GM21717 (cell line): ENCODE measurements around the gene LRRC1.

Experiments
- ATAC-seq: cut with Tn5 transposase; IDR thresholded peaks from one replicate; pipeline ENCODE4 v1.9.1; 2021; ENCODE audit warnings: mild to moderate bottlenecking, moderate library complexity; ENCODE audit not compliant: unreplicated experiment

The LRRC1 gene

DNA sequence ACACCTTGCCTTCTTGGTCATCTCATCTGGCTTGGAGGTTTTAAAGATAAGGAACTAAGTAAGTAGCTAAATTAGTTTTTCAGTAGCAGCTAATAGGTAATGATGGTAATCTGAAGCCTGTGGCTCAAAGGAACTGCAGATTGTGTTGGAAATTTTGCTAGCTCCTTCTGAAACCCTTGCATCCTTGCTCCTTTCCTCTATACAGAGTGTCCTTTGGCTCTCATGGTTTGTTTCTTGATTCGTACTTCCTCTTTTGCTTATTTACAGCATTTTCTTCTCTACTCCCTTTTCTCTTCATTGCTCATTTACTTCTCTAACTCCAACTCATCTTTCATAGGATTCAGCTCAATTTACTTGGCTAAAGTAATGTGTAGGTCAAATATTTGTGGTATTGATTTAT, 19.0 kb downstream of the LRRC1 start:
- ATAC-seq, result no peak

DNA sequence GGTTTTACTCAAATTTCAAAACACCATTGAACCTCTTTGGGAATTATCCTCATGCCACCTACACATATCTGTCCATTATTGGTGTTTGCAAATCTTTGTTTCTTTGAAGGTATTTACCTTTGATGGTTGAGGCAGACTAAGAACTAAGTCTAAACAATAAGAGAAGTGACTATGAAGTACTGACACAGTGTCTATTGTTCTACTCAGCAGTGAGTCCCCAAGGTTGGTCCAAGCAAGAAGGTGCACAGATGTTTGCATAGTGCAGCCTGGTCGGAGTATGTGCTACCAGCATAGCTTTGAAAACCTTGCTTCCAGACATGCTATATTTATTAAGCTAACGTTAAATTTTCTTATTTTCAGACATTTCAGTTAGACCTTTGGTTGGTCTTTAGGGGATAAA, 19.5 kb downstream of the LRRC1 start:
- no peak for ATAC-seq

DNA sequence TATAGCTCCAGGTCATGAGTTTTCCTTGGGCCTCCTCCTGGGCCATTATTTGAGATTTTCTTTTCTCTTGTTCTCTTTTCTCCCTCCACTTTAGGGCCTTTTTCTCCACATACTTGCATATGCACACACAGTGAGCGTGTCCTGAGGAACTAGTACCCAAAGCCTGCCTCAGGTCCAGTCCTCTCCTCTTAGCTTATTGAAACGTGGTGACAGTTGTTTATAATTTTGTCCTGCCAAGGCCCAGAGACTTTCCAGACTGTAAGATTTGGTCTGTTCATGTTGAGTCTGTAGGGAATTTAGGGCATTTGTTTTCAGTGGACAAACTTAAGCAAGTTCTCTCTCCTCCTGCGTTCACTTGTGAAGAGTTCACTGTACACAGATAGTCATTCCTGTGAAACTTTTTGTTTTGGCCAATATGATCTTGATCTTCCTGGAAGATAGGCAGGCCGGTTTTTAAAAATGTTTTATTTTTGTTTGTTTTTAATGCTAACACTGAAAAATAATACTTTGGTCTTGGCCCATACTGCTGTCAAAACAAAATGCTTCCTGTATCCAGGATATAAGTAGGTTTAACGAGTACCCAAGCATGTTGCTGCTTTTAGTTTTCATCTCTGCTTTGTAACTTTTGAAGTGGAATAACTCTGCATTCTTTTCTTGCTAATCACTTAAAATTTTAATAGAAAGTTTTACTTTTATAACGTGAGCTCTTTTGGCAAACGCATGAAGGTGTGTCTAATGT, 20.7 kb downstream of the LRRC1 start:
- no peak for ATAC-seq

DNA sequence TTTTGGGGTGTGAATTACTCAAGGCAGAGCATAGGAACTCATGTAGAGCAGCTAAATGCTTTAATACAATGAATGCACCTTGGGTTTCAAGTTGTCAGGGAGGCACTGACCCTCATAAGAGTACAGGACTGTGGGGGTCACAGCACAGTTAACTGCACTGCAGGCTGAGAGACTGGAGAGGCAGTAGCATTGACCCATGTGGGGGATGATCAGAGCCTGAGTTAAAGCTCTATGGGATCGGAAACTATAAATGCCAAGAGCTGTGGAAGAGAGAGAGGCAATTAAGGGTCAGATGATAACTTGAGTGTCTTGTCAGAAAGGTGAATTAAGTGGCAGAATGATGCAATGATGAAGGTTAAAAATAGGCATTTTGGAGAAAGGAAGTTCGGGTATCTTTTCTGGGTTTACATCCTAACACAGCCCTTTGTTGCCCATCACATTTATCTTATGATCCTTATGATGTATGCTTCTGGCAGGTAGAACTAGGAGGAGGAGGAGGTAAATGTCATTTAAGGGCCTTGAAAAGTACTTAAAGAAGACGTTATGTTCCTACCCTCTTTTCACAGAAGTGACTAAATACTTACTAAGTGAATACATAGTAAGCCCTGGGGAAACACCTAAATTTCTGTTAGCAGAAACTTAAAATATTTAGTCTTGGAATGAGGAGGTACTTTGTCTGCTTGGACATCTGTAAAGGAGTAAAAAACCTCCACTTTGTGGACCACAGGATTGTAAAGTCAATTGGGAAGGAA, 24.2 kb downstream of the LRRC1 start:
- no peak for ATAC-seq

DNA sequence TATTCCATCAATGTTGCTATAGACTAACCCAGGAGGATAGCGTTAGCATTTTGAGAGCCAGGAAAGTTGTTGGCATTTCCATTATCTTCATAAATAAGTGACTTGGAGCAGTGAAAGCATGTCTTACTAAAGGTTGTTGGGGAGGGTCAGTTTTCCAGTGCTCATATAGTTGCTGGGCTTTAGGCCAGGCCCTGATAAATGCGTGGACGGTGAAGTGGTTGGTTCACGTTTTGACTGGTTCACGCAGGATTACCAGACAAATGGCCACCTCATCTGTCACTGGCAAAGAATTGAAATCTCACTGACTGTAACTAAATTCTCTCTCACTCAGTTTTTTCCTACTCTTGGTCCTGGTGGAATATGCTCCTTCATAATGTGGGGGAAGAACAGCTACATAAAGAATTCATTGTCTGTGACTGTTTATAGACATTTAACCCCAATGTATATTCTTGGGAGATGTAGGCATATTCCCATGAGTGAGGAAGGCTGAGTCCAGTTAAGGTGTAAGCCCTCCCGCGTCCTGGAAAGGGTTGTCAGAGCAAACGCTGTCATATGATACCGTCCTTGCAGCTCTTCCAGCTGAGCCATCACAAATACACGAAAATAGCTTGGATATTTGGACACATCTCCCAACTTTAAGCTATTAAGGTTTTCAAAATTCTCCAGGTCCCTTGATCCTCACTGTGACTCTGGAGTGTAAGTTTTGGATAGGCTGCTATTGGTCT, 27.8 kb downstream of the LRRC1 start:
- ATAC-seq, result no peak

DNA sequence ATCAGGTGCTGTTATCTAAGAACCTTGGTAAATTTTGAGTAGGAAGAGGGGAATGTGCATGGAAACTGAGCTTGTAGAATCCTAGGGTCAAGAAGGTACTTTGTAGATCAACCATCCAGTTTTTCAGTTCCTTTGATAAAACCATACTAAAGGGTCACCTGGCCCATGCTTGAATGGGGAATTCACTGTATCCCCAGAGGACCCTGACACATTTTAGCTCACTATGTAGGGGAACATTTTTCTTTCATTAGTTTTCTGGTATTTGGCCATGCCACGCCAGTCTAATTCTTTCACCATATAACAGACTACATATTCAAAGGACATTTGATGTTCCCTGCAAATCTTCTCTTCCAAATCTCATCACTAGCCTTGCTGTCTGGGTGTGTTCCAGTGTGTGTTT, 29.9 kb downstream of the LRRC1 start:
- no peak for ATAC-seq

DNA sequence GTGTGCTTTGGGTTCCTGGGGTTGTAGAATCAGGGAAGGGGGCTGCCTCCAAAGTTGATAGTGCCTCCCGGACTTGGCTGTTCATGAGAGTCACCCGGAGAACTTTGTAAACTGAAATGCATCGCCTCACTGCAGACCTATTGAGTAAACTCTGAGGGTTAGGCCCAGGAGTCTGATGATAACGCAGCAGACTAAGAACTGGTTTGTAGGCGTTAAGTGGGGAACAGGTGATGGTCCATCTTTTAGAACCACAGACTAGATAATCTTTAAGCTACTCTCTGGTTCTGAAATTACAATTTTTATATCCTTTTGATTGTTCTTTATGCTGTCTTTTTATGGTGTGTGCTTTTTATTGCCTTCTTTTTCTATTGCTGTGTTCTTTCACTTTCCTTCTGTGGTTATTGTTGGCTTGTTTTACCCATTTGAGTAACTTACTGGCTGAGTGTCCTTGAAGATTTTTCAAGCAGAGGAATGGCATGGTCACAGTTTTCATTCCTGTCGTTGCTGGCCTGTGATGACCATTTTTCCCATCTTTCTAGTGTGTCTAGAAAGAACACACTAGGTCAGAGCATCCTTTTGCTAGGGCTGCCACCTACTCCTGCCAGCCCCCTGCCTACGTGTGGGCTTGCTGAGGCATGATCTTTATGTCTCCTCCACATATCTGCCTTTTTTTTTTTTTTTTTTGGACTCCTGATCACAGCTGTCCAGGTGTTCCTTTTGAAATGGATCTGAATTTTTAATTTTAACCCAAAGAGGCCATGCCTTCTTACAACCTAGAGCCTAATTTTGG, 30.9 kb downstream of the LRRC1 start:
- no peak for ATAC-seq

DNA sequence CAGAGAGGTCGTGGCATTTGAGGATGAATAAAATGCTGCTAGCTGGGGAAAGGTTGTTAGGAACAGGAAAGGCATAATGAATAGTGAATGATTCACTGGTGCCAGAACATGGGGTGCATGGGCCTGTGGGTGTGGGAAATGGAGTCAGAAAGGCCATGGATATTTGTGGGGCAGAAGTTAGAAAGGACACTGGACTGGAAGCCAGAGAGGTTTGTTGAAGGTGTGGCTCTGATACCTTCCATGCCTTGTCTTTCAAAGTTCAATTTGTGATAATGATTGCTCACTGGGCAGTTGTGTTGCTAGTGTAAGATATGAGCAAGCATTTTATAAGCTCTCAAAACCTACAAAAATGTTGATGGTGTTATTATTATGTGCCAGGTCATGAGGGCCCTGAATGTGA, 32.7 kb downstream of the LRRC1 start:
- ATAC-seq, result no peak

DNA sequence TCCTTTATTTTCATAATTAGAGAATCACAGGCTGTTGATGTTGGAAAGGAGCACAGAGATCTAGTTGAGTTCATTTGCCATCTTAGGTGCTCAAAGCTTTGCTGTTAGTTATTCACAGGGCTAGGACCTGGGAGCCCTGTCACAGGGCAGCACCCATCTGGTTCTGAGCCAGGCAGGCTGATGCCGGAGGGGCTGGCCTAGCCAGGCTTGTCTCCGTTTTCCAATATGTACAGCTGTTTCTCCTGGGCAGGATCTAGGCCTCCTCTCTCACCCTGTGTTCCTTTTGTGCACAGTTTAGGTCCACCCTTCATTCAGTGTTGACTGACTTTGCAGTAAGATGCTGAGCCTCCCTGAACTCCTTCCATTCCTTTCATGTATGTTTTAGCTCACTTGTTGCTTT, 33.4 kb downstream of the LRRC1 start:
- no peak for ATAC-seq

DNA sequence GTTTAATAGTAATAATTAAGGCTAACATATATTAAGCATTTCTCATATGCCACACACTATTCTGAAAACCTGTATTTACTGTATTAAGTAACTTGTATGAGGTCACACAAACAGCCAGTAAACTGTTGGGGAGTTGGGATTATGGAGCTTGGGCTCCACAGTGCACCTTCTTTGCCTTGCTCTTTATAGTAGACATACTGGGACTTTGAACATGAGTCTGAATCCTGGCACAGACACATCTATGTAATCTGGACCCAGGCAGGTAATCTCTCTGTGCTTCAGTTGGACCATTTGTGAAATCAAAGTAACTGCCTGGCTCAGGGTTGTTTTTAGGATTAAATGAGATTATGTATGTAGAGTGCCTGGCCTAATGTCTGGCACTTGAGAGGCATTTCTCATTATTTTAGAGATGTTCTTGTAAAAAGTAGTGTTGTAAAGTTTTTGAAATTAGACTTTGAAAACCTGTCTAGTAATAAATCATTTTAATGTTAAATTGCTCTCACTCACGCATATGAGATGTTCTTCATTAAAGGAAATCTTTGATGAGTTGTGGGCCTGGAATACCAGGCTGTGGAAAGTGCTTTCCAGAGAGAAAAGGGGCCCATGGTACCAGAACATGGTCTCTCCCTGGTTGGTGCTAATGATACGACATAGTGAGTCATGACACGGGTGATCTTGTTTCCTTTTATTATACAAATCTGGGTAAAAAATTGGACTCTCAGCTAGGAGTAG, 34.3 kb downstream of the LRRC1 start:
- no peak for ATAC-seq

DNA sequence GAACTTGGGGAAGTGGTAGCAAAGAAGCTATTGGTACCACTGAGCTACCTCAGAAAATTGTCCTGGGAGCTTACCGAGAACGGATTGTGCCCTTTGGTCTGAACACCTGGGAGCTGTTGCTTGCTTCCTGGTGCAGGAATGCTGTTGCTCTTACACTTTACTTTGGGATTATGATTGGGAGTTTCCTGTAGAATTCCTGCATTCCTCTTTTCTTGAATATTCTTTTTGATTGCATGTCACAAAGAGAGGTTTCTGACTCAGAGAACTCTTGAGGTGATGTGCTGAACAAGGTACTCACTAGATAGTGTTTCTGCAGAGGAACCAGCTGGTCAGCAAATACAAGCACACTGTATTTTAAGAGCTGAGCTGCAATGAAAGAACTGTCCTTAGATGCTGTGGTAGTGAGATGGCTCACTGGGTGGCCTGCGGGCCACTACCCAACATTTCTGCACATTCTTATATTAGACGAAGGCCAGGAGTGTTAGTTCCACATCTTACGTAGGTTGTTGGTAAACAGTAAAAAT, 35.0 kb downstream of the LRRC1 start:
- ATAC-seq, result no peak

DNA sequence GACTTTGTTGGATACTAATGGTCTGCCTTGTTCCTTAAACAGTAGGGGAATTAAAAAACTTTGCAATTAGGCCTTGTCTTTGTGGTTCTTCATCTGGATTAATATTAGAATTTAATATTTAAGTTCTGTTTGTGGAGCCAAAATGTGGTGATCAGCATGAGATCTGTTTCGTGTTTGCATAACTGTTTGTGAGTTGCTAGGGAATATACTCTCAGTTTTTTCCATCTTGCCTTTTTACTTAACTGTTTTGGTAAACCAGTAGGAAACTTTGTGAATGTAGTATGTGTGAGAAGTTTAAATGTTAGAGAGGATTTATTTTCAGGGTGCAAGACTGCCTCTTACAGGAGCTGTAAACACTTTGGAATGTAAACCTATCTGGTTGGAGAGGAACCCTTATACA, 35.6 kb downstream of the LRRC1 start:
- ATAC-seq, result no peak

DNA sequence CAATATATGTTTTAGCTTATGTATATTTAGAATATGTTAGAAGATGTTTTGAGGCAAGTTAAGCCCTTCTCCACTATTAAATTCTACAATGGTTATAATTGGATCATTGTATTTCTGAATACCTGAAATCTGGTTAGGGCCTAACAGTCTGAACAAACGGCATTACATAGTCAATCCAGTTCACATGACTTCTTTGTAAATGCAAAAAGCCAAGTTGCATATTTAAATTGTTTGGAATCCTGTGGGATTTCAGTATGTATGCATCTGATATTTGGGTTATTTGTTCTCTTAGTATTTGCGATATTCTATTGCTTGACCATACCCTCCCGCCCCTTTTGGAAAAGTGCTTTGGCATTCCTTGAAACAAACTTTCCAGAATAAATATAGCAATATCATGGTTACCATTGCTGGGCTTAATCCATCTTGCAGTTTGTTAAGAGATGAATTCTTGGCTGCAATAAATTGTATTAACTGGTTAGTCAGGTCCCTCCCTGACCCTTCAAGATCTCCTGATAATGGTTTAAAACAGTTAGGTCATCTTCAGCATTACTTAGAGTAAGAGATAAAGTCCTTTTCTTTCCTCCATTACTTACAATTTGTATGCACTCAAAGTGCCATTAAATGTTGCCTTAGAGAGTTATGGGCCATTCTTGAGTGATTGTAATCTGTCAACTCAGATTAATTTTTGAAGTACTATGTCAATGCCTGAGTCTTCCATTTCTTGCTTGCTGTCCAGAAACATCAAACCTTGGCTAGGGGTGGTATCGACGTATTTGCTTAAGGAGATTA, 36.5 kb downstream of the LRRC1 start:
- no peak for ATAC-seq

DNA sequence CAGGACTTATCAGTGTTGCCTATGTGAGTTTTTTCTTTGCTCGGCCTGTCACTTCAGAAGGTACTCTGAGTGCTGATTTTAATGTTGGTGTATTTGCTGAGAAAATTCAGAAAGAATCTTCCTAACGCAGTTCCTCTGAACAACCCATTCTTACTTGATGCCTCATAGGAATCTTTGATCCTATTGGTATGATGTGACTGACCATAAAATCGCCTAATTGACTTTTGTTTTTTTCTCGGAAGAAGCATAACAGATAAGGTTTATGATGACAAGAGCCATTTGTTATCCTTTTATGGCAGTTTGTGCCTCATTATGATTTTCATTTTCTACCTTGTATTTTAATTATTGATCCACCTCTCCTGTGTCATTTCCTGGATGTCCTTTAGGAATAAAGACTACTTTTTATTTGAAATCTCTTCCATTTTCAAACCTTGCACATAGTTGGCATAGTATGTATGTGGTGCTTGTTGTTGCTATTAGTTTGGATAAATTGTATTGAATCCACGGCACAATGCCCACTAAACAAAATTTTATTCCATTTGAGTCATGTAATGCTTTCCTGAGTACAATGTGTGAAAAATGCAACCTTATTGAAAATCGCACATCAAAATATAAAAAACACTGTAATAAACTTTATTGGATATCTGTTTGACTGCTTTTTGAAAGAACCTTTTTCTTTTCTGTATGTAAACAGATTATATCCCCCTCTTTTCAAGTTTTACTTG, 37.3 kb downstream of the LRRC1 start:
- no peak for ATAC-seq

DNA sequence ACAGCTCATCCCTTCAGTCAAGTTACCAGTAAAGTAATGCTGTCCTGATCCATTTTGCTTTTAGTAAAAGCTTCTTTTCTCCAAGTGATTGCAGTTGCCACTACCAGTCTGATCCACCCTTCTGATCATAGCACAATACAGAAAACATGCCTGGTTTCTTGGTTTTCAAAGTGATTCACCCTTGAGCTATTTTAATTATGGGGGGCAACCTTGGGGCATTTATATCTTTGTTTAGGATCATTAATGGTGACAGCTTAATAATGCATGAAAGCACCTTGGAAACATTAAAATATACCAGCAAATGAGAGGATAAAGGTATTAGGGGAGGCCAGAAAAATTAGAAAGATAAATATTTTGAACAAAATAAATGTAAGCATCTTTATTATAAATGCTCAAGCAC, 38.4 kb downstream of the LRRC1 start:
- no peak for ATAC-seq

DNA sequence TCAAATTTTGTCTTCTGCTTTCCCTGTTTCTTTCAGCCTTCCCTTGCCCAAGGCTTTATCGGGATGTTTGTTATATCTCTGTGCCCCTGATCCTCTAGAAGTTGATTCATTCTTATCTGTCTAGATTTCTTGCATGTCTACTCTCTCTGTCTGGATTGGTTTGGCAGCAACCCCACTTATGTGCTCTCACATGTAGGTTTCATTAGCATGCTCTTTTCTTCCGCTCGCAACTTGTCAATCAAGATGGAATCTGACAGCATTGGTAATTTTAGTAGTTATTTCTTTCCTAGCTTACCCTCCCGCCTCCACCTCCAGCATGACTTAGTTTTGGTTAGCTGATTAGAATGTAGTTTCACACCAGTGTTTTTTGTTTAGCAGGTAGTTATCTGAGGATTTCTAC, 39.3 kb downstream of the LRRC1 start:
- ATAC-seq, result no peak

DNA sequence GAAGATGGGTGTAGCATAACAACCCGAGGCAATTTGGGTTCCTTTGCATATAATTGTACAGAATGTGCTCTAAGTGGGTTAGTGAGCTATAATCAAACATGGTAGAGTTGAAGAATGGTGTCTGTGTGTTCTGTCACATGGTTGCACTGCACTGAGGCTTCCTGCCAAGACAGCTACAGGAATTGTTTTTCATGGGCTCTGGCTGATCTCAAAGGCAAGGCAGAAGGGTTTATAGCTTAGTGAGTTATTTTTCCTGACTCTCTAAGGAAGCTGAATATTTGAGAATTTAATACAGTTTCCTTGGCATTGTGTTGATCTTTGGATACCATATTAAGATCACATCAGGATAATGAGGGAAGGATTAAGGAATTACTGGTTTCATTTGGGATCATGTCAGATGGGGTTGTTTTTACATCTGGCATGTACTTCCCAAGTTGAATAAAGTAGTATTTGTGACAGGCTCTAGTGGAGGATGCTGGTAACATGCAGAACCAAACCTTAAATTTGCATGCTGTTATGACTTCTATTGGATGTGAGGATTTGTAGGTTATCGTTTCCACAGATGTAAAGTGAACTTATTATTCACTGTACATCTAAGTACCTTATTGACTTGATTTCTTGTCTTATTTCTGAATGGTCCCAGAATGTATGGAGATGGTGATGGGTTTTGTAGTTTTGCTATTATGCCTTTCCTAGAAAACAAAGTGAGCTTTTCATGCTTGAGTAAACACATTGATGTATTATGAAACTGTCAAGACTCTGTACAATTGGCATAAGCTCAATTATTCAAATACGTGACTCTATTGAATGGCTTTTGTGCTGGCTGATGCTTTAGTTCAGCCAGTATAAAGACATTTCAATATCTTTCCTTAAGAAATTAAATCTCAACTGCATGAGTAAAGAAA, 43.3 kb downstream of the LRRC1 start:
- no peak for ATAC-seq

DNA sequence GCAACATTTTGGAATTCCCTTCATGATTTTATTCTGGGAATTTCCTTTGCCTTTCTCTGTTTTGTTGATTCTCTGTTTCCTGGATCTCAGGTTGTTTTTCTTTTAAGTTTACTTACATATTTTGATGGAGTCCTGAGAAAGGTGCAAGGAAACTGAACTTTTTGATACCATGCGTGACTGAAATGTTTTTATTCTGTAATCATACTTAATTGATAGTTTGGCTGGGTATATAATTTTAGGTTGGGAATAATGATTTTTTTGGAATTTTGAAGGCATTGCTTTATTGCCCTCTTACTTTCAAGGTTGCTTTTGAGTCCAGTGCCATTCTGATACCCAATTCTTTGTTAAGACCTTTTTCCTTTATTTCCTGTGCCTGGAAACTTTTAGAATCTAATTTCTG, 45.2 kb downstream of the LRRC1 start:
- ATAC-seq, result no peak
